Mesothelial cell of epicardium (in vitro differentiated cells): ENCODE measurements around the gene HAS3. TPM values are rescaled to one million over a fixed set of nuclear protein-coding genes. Genes with fewer than 3 reads are reported as not detected.

ENCODE experiments used
- DNase-seq, 2 experiments: peaks; one replicate each; pipeline ENCODE4 v3.0.0; 2021; ENCODE audit warnings: low spot score in 2 of 2; ENCODE audit not compliant: unreplicated experiment in 2 of 2
- H3K27ac Mint-ChIP-seq: 2 replicates; pipeline ENCODE4 v1.8.0; 2021; ENCODE audit warnings: mixed read lengths
- H3K27me3 Mint-ChIP-seq: 2 replicates; pipeline ENCODE4 v1.8.0; 2021; ENCODE audit warnings: low read depth, mixed read lengths
- H3K36me3 Mint-ChIP-seq: 2 replicates; pipeline ENCODE4 v1.8.0; 2021; ENCODE audit warnings: mixed read lengths
- H3K4me1 Mint-ChIP-seq: 2 replicates; pipeline ENCODE4 v1.8.0; 2021; ENCODE audit warnings: mixed read lengths
- H3K4me3 Mint-ChIP-seq: 2 replicates; pipeline ENCODE4 v1.8.0; 2021; ENCODE audit warnings: mild to moderate bottlenecking, moderate library complexity, mixed read lengths
- H3K9me3 Mint-ChIP-seq: 2 replicates; pipeline ENCODE4 v1.8.0; 2021; ENCODE audit warnings: mixed read lengths
- CTCF ChIP-seq: fragments of 200-600 bp; sonication (generic); IDR thresholded peaks from one replicate; pipeline ENCODE4 v1.5.0; 2021; ENCODE audit warnings: antibody characterized with exemption; ENCODE audit not compliant: unreplicated experiment
- total RNA-seq: library from RNA; stranded (reverse); gene quantifications from 3 replicates; pipeline ENCODE4 v1.2.1, GENCODE V29; 2021

Gene HAS3
- total RNA-seq, 1 donor from 2014 or later = 0.92 TPM

DNA sequence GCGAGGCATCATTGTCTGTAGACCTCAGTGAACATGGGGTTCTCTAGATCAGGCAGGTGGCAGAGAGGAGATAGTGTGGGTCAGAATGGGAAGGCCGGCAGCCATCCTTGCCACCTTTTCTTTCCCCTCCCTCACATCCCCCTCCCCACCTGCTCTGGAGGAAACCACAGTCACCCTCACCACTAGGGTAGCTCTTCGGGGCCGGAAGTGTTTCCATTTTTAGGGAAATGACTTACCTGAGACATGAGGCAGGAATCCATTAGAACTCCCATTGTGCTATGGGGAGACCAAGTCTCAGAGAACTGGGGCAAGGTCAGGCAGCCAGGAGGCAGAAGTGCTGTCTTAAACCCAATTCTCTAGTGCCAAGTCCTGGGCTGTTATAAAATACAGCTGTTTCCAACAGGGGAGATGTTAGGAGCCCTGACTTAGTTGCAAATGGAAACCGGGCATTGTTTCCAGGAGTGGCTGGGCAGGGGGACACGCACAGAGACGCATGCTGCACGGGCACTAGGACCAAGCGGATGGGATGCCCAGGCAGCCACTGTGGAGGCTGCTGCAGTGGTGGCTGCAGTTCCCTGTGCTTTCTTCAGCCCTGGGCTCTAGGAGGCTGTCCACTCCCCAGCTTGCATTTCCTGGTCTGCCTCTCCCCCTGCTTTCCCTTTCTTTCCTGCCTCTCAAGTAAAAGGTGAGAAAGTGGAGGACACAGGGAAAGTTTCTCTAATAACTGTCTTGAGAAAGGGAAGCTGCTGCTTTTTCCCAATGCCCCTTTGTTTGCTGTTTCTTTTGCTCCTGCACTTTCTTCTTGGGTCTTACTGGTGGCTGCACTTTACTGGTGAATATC is 2.8 kb downstream of the HAS3 start:
- H3K36me3 Mint-ChIP-seq = peaks cover 11% of the 10 kb centered on the region

GRCh38 chr16:69108905-69109252 is 3.4 kb downstream of the HAS3 start:
- H3K27ac Mint-ChIP-seq = no peak overlapping the region
- H3K36me3 Mint-ChIP-seq = peaks cover 11% of the 10 kb centered on the region
- H3K4me1 Mint-ChIP-seq = peaks cover 19% of the 10 kb centered on the region
- DNase-seq = no peak
- H3K27me3 Mint-ChIP-seq = peaks cover 48% of the 10 kb centered on the region
- no peak overlapping the region for H3K4me3 Mint-ChIP-seq
- TF ChIP-seq CTCF = no peak
- H3K9me3 Mint-ChIP-seq = no peaks in the 10 kb centered on the region

More for the DNA sequence above, 2.8 kb downstream of the HAS3 start:
- no peak overlapping the region for H3K27ac Mint-ChIP-seq
- DNase-seq = no peak
- H3K4me3 Mint-ChIP-seq = peak overlapping the region; percentile 39
- TF ChIP-seq CTCF = no peak
- no peaks in the 10 kb centered on the region for H3K9me3 Mint-ChIP-seq
- peaks cover 53% of the 10 kb centered on the region for H3K27me3 Mint-ChIP-seq
- H3K4me1 Mint-ChIP-seq = peaks cover 19% of the 10 kb centered on the region

GRCh38 chr16:69109486-69110270 is 4.2 kb downstream of the HAS3 start:
- Mint-ChIP-seq H3K27me3 (peaks cover 42% of the 10 kb centered on the region), H3K27ac (no peak overlapping the region), H3K36me3 (peaks cover 13% of the 10 kb centered on the region), H3K4me3 (no peak overlapping the region), H3K9me3 (no peaks in the 10 kb centered on the region), H3K4me1 (peaks cover 19% of the 10 kb centered on the region)
- no peak for DNase-seq
- no peak for TF ChIP-seq CTCF

DNA sequence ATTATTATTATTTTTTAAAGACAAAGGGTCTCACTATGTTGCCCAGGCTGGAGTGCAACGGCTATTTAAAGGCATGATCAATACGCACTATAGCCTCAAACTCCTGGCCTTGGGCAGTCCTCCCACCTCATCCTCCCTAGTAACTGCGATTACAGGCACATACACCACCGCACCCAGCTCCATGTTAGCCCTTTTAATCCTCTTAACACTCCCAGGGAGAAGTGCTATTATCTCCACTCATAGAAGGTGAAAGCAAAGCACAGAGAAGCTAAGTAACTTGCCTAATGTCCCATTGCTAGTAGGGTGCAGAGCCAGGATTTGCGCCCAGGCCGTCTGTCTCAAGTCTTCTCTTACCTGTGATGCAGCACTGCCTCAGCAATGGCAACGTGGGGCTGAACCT is 5.0 kb downstream of the HAS3 start:
- Mint-ChIP-seq H3K27ac (no peak overlapping the region), H3K27me3 (peaks cover 36% of the 10 kb centered on the region), H3K4me1 (peaks cover 16% of the 10 kb centered on the region), H3K4me3 (no peak overlapping the region), H3K36me3 (peaks cover 17% of the 10 kb centered on the region), H3K9me3 (no peaks in the 10 kb centered on the region)
- no peak for DNase-seq
- TF ChIP-seq CTCF = no peak

GRCh38 chr16:69111216-69111875 is 5.9 kb downstream of the HAS3 start:
- H3K27ac Mint-ChIP-seq = no peak overlapping the region
- DNase-seq = no peak
- H3K36me3 Mint-ChIP-seq = peaks cover 17% of the 10 kb centered on the region
- H3K4me1 Mint-ChIP-seq = peaks cover 12% of the 10 kb centered on the region
- H3K9me3 Mint-ChIP-seq = no peaks in the 10 kb centered on the region
- no peak for TF ChIP-seq CTCF
- no peak overlapping the region for H3K4me3 Mint-ChIP-seq
- peaks cover 31% of the 10 kb centered on the region for H3K27me3 Mint-ChIP-seq
